OCI-LY7 (cell line): ENCODE results near the gene MACROD2. TPM values are rescaled to one million over a fixed set of nuclear protein-coding genes. Genes with fewer than 3 reads are reported as not detected.

Source experiments
- BruUV-seq: library from RNA; stranded (reverse); fragments of 400-500 nt; replicated peaks from 2 replicates; lab custom pipeline; 2021; lab: Mats Ljungman, UMichigan
- CTCF ChIA-PET: fragments of 300-600 bp; sonication (Branson Sonifier 250); formaldehyde crosslinking; loops from one replicate; lab custom pipeline; 2022; ENCODE audit warnings: antibody characterized with exemption; ENCODE audit not compliant: unreplicated experiment; lab: Charles Lee
- POLR2A ChIA-PET: fragments of 300-600 bp; sonication (Branson Sonifier 250); formaldehyde crosslinking; loops from one replicate; lab custom pipeline; 2022; ENCODE audit warnings: antibody characterized with exemption; lab: Charles Lee
- DNase-seq: peaks from one replicate; pipeline ENCODE4 v3.0.0-alpha.2; 2015; ENCODE audit warnings: low spot score
- H2AFZ ChIP-seq: fragments of 200-600 bp; sonication (generic), shearing (Covaris generic); 2 replicates; pipeline ENCODE4 v1.6.1; 2014; ENCODE audit warnings: mild to moderate bottlenecking, antibody characterized with exemption, low read length, moderate library complexity
- H3K27ac ChIP-seq: fragments of 200-600 bp; sonication (generic); 2 replicates; pipeline ENCODE4 v1.5.1; 2014; ENCODE audit warnings: mixed run types, low read depth, mild to moderate bottlenecking, moderate library complexity, low read length, inconsistent platforms; ENCODE audit not compliant: poor library complexity, severe bottlenecking
- H3K36me3 ChIP-seq: fragments of 200-600 bp; sonication (generic); 2 replicates; pipeline ENCODE4 v1.6.1; 2014; ENCODE audit warnings: mild to moderate bottlenecking, antibody characterized with exemption, low read length, moderate library complexity, mixed read lengths; ENCODE audit not compliant: insufficient read depth
- H3K4me1 ChIP-seq: fragments of 200-600 bp; sonication (generic); 2 replicates; pipeline ENCODE4 v1.5.1; 2014; ENCODE audit warnings: mild to moderate bottlenecking, low read length; ENCODE audit not compliant: insufficient read depth, poor library complexity, severe bottlenecking
- H3K4me2 ChIP-seq: fragments of 200-600 bp; sonication (generic); 2 replicates; pipeline ENCODE4 v1.6.1; 2014; ENCODE audit warnings: mild to moderate bottlenecking, low read length
- H3K4me3 ChIP-seq: fragments of 200-600 bp; sonication (generic); 2 replicates; pipeline ENCODE4 v1.5.1; 2014; ENCODE audit warnings: mild to moderate bottlenecking, low read depth, low read length; ENCODE audit not compliant: poor library complexity, severe bottlenecking
- H3K79me2 ChIP-seq: fragments of 200-600 bp; sonication (generic); 2 replicates; pipeline ENCODE4 v1.6.1; 2016; ENCODE audit warnings: low read depth, mild to moderate bottlenecking, low read length, moderate library complexity, mixed read lengths; ENCODE audit not compliant: insufficient read depth
- H3K9me2 ChIP-seq: fragments of 200-600 bp; sonication (generic); 2 replicates; pipeline ENCODE4 v1.6.1; 2016; ENCODE audit warnings: mild to moderate bottlenecking, low read length, mixed read lengths; ENCODE audit not compliant: insufficient read depth
- H3K9me3 ChIP-seq: fragments of 200-600 bp; sonication (generic); 2 replicates; pipeline ENCODE4 v1.6.1; 2014; ENCODE audit warnings: mild to moderate bottlenecking, mixed run types, low read length, mixed read lengths
- H4K20me1 ChIP-seq: fragments of 200-600 bp; sonication (generic); 2 replicates; pipeline ENCODE4 v1.6.1; 2014; ENCODE audit warnings: mild to moderate bottlenecking, antibody characterized with exemption, low read length, moderate library complexity, mixed read lengths; ENCODE audit not compliant: insufficient read depth
- EZH2phosphoT487 ChIP-seq: fragments of 200-600 bp; sonication (generic); IDR thresholded peaks from 2 replicates; pipeline ENCODE4 v1.6.1; 2018; ENCODE audit warnings: low read depth, borderline replicate concordance, mild to moderate bottlenecking, mixed run types, antibody characterized with exemption, low read length, moderate library complexity, mixed read lengths
- intact Hi-C: fragments of 100-400 bp; cut with micrococcal nuclease; formaldehyde crosslinking; loops from one replicate; pipeline ENCODE4 v1.10.0; 2022; ENCODE audit not compliant: unreplicated experiment
- total RNA-seq, 2 experiments: library from RNA; depleted of rRNA in 1 of 2; stranded (reverse); fragments of >200 nt in 1 of 2; shearing (Covaris generic) in 1 of 2; gene quantifications; 2 replicates each; pipeline ENCODE4 v1.2.3, GENCODE V29; 2014 to 2022
- TF ChIP-seq, protein P1 (sequence below): fragments of 200-600 bp; sonication (generic); conservative IDR thresholded peaks from 2 replicates; pipeline ENCODE4 v1.5.1; 2014; ENCODE audit warnings: mild to moderate bottlenecking, antibody characterized with exemption, low read length, moderate library complexity, mixed read lengths

Gene MACROD2
- total RNA-seq, 2 experiments from 2014 or later, result 0.09 to 4.5 TPM

DNA sequence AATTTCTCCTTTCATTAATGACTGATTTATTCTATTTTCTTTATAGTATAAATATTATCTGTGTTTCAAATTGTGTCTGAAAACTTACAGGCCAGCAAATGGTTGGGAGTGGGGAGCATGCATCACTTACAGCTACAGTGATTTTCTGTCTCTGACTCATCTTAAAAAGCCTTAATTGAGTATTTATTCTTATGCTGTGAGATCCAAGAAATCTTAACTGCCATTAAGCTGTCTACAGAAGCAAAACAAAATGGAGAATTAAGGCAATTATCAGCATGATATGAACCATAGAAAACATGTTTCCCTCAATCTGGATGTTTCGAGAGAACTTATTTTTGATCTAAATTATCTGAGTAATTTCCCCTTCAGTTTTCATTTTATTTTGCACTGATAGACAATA lies 1746.8 kb downstream of the MACROD2 start:
- Histone ChIP-seq H3K9me3 (no peaks in the 10 kb centered on the region), H3K4me2 (no peak overlapping the region), H3K27ac (no peak overlapping the region), H4K20me1 (no peaks in the 10 kb centered on the region), H3K36me3 (no peaks in the 10 kb centered on the region), H3K79me2 (no peaks in the 10 kb centered on the region), H3K4me3 (no peak overlapping the region), H3K4me1 (no peaks in the 10 kb centered on the region), H2AFZ (no peak overlapping the region), H3K9me2 (no peaks in the 10 kb centered on the region)
- no peak for DNase-seq
- TF ChIP-seq, protein P1, sequence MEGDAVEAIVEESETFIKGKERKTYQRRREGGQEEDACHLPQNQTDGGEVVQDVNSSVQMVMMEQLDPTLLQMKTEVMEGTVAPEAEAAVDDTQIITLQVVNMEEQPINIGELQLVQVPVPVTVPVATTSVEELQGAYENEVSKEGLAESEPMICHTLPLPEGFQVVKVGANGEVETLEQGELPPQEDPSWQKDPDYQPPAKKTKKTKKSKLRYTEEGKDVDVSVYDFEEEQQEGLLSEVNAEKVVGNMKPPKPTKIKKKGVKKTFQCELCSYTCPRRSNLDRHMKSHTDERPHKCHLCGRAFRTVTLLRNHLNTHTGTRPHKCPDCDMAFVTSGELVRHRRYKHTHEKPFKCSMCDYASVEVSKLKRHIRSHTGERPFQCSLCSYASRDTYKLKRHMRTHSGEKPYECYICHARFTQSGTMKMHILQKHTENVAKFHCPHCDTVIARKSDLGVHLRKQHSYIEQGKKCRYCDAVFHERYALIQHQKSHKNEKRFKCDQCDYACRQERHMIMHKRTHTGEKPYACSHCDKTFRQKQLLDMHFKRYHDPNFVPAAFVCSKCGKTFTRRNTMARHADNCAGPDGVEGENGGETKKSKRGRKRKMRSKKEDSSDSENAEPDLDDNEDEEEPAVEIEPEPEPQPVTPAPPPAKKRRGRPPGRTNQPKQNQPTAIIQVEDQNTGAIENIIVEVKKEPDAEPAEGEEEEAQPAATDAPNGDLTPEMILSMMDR, result no peak
- TF ChIP-seq EZH2phosphoT487, result no peak
- intact Hi-C loops, result no loop called here
- ChIA-PET CTCF (no interaction called here), POLR2A (interaction anchor here (1.1 to 1.3 kb wide), 2 partner anchors 15 to 623 kb away, joined by 3 read pairs; no protein-coding TSS in a partner anchor)
- no TSS peak for BruUV-seq

DNA sequence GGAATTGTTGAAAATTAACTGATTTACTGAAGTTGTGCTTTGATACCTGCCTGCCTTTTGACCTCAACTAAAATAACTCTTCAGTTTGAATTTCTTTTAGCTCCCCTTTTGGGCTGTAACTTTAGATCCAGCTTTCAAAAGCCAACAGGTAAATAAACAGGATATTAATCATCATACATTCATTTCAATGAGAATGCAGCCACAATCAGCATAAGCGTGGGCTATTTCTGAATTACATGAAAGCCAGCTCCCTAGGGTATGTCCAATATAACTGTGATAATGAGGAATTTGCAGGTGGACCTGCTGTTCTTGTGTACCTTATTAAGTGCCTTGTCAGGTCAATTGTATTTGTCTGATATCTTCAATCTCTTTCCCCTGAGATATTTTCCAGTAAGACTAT lies 1747.3 kb downstream of the MACROD2 start:
- no peaks in the 10 kb centered on the region for H3K9me2 ChIP-seq

More for the DNA sequence above, 1747.3 kb downstream of the MACROD2 start:
- no peak overlapping the region for H3K4me3 ChIP-seq
- no peaks in the 10 kb centered on the region for H3K9me3 ChIP-seq
- TF ChIP-seq EZH2phosphoT487, result no peak
- TF ChIP-seq, protein P1, result no peak
- H3K79me2 ChIP-seq, result no peaks in the 10 kb centered on the region
- no peaks in the 10 kb centered on the region for H4K20me1 ChIP-seq
- ChIA-PET POLR2A (interaction anchor here (1.1 to 1.3 kb wide), 2 partner anchors 15 to 623 kb away, joined by 3 read pairs; no protein-coding TSS in a partner anchor), CTCF (no interaction called here)
- intact Hi-C loops, result no loop called here
- no peak overlapping the region for H2AFZ ChIP-seq
- no peak overlapping the region for H3K4me2 ChIP-seq
- no peak overlapping the region for H3K27ac ChIP-seq
- DNase-seq, result no peak
- no peaks in the 10 kb centered on the region for H3K4me1 ChIP-seq
- BruUV-seq, result no TSS peak
- H3K36me3 ChIP-seq, result no peaks in the 10 kb centered on the region
